GF-D8 (cell line): Measurements from ENCODE around the gene FIGN.

Experiments
- DNase-seq: peaks from one replicate; lab custom pipeline; 2025; lab: John Stamatoyannopoulos, UW

The FIGN gene, protein sequence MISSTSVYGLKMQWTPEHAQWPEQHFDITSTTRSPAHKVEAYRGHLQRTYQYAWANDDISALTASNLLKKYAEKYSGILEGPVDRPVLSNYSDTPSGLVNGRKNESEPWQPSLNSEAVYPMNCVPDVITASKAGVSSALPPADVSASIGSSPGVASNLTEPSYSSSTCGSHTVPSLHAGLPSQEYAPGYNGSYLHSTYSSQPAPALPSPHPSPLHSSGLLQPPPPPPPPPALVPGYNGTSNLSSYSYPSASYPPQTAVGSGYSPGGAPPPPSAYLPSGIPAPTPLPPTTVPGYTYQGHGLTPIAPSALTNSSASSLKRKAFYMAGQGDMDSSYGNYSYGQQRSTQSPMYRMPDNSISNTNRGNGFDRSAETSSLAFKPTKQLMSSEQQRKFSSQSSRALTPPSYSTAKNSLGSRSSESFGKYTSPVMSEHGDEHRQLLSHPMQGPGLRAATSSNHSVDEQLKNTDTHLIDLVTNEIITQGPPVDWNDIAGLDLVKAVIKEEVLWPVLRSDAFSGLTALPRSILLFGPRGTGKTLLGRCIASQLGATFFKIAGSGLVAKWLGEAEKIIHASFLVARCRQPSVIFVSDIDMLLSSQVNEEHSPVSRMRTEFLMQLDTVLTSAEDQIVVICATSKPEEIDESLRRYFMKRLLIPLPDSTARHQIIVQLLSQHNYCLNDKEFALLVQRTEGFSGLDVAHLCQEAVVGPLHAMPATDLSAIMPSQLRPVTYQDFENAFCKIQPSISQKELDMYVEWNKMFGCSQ

GRCh38 chr2:163735685-163736432 is at the start of gene FIGN:
FIGN (minus strand) TSS chr2:163736008; CDS start chr2:163734927, 1,081 bp downstream.
- no peak for DNase-seq

DNA sequence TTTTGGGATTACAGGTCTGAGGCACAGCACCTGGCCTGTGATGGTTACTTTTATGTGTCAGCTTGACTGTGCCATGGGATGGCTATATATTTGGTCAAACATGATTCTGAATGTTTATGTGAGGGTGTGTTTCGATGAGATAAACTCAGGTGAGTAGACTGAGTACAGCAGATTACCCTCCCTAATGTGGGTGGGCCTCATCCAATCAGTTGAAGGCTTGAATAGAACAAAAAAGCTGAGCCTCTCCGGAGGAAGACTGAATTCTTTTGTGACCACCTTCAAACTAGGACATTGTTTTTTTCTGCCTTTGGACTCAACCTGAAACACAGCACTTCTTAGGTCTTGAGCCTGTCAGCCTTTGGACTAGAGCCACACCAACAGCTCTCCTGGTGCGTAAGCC is 49.4 kb upstream of the FIGN start:
- no peak for DNase-seq

GRCh38 chr2:163779970-163780597 is 44.3 kb upstream of the FIGN start:
- DNase-seq: no peak

DNA sequence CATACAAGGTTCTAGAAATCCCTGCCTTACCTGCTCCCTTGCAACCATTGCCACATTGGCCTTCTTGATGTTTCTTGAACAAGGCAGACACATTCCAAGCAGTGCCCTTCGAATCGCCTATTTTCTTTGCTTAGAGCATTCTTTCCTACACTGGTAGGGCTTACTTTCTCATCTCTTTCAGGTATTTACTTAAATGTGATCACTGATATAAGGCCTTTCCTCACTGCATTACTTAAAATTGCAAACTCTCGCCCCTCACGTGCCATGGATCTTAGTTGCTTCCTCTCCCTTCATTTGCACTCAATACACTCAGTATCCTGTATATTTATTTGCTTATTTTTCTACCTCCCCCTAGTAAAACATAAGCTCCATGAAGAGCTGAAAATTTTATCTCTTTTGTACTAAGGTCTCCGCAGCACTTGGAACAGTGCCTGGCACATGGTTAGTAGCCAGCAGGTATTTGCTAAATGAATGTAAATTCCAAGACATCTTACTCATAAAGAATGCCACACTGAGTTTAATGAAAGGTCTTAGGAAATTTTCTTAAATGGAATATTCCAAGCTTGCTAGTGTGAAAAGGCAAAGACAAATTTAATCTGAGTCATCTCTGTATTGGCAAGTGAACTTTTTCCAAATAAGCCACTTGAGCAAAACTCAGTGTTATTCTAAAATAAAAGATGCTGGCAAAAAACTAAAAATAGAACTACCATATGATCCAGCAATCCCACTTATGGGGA is 42.4 kb upstream of the FIGN start:
- DNase-seq: no peak

- DNase-seq: no peak
These were observed 39.5 kb upstream of the FIGN start for GRCh38 chr2:163775304-163775703.

GRCh38 chr2:163774862-163775261 is 39.1 kb upstream of the FIGN start:
- DNase-seq: no peak

GRCh38 chr2:163773276-163773675 is 37.5 kb upstream of the FIGN start:
- no peak for DNase-seq

DNA sequence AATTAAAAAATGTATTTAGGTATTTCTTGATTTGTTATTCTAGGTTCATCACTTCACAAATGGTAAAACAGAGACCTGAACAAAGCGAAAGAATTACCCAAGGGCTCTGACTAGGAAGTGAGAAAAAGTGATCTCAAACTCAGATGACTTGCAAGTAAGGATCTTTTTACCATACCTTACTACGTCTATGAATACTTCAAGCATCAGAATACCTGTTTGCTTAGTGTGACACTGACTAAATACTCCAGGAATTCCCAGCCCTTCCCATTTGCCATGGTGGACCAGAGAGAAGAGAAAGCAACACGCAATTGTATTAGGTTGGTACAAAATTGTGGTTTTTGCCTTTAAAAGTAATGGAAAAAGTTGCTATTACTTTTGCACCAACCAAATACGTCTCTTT is 35.8 kb upstream of the FIGN start:
- DNase-seq: no peak

GRCh38 chr2:163768881-163769695 is 33.3 kb upstream of the FIGN start:
- DNase-seq: no peak

DNA sequence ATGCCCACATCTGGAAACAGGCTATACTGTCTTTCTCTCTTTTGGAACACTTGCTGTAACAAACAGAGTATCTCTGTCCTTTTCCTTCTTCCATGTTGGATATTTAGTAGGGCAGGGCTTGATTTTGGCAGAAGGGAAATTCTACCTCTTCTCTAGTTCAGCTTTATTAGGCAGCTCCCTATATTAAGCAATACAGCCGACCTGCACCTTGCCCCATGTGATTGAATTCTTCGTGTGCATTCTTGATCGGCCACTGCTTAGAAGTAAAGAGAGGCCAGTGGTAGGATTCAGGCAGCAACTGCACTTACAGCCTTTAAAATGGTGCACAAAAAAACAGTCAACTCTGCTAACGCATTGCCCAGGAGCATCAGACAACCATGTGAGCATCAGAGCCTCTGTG is 31.3 kb upstream of the FIGN start:
- DNase-seq: no peak

DNA sequence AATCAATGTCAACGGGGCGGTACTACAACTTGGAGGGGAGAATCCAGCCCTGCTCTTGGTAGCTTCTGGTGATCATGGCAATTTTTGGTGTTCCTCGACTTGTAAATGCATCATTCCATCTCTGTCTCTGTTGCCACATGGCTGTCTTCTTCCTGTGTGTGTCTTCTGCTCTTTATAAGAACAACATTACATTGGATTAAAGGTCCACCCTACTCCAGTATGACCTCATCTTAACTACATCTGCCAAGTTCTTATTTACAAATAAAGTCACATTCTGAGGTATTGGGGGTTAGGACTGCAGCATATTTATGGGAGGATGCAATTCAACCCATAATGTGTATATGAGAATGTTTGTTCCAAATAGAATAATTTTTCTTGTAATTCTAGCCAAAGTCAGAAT is 28.8 kb upstream of the FIGN start:
- DNase-seq: no peak

- DNase-seq: no peak
These were observed 23.2 kb upstream of the FIGN start for GRCh38 chr2:163759013-163759412.

- DNase-seq: no peak
These were observed 22.0 kb upstream of the FIGN start for GRCh38 chr2:163757814-163758213.

DNA sequence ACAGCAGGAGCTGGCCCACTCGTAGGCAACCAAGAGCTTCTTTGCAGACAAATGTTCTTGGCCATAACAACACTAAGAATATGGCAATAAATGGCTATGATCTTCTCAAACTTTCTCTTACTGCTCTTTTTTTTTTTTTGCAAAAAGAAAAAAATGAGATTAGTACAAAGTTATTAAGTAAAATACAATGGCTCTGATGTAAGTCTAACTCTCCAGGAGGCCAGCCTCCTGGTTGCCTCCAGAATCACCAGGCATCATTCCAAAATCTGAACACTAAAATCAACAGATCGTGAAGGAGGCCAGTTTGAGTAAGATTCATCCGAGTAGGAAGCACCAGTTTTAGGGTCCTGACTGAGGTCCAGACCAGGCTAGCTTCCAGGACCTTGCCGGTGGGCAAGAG is 20.8 kb upstream of the FIGN start:
- DNase-seq: no peak

- no peak for DNase-seq
These were observed 19.6 kb upstream of the FIGN start for GRCh38 chr2:163755366-163755765.

DNA sequence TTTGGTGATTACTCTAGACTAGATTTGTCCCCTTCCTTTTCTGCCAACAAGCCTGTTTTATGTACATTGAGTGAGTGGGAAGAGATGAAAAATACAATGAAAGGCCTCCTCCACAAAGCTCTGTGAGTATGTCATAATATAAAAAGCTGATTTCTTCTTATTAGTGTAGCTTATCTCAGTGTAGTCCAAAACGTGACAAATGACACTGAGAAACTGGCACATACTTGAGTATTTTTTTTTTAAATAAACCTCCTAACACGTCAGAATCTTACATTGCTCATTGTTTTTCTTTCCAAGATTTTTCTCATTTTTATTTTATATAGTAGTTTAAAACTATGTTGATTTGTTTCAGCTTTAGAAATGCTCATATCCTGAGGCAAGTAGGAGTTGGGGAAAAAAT is 17.9 kb upstream of the FIGN start:
- DNase-seq: no peak

GRCh38 chr2:163752267-163752666 is 16.5 kb upstream of the FIGN start:
- DNase-seq: no peak

- DNase-seq: no peak
These were observed 15.9 kb upstream of the FIGN start for GRCh38 chr2:163751696-163752095.

- no peak for DNase-seq
These were observed 12.6 kb upstream of the FIGN start for GRCh38 chr2:163748420-163748819.

DNA sequence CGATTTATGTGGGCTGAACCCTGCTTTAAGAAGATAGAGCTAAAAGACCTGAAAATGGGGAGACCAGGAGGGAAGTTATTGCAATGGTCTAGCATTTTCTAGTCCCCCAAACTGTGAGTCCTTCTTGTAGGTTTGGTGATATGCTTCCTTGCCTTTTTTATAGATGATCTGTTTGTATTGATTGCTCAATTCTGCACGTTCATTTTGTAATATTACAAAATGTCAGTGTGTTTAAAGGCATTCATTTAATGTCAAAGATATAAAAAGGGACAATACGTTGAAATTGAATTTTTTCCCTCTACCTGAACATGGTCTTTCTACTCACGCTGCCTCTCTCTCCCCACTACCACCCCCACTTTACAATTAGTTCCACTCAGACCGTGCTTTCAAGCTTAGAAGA is 5.6 kb upstream of the FIGN start:
- DNase-seq: no peak

DNA sequence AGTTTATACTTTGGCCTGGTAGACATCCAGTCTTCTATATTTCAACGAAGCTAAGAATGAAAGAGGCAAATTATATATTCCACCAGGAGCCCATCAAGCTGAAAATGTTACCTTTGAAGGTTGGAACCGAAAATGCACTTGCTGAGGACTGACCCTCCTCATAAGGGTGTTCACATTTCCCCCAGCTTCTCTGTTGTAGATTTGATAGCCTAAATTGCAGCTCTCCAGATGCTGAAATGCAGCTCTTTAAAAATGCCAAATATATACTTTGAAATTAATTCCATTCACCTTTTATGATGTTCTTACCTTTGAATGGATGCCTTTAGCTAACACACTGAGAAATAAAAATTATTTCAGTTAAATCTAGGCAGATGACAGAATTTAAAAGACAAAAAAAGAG is 1.8 kb upstream of the FIGN start:
- no peak for DNase-seq
